ENCODE measurements around the gene HCFC1.

DNA sequence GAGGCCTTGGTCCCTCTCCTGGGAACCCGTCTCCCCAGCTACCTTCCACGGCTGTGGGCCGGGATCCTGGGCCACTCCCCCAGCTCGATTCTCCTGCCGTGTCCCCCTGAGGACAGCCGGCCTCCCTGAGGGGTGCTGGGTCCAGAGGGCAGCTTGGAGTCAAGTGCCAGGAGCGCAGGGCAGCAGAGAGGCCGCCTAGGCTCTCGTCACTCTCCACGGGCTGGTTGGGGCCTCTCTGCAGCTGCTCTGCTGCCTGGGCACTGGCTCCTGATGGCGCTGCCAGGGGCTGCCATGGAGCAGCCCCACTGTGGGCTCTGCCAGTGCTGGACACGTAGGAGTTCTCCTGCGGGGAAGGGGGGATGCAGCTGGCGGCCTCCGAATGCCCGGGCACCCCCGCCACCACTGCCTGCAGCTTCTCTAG, 41.4 kb upstream of the HCFC1 start:
- no peak for TF ChIP-seq EZH2phosphoT487 (IDR thresholded peaks at IDR 0.05; ENCODE audit: insufficient read depth, low read depth)
- TF ChIP-seq EZH2 (IDR thresholded peaks at IDR 0.05; ENCODE audit: insufficient read depth, poor library complexity, severe bottlenecking) = no peak
